ENCODE measurements around the gene DCTN5.

DNA sequence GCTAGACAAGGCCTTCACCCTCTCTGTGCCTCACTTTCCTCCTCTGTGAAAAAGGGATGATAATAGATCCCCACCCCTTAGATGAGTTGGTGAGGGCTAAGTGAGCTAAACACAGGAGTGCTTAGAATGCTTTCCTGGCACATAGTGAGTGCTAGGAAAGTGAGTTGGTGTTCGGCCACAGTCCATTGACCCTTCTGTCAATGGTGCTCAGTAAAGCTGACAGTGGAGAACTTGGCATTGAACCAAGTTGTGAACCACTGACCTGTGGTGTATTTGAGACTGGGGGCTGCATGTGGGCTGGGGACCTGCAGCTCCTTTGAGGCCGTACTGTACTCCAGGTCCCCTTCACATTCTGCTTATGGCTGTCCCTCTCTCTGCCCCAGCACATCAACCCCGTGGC, 42.2 kb downstream of the DCTN5 start:
- TF ChIP-seq POLR2A (IDR thresholded peaks at IDR 0.05; ENCODE audit: low read length) (no peak), GATA1 (IDR thresholded peaks at IDR 0.05; ENCODE audit: low read depth, low read length) (no peak)
